Measurements from ENCODE around the gene OR52I2. TPM values are rescaled to one million over a fixed set of nuclear protein-coding genes. Genes with fewer than 3 reads are reported as not detected.

Gene OR52I2
- polyA plus RNA-seq, 1 experiment, result not detected

DNA sequence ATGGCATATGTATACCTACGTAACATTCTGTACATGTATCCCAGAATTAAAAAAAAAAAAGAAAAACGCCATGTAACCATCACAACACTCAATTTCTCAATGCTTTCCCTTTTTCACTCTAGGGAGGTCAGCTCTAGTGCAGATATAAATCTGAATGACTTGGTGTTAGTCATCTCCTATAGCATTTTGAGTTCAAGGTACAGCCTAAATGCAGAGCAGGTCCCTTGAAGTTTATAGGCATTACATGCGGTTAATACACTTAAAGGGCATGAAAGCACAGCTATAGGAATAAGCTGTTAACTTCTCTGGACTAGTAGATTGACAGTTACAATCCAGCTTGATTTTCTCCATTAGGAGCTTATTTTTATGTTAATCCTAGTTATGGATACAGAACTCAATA, 16.2 kb upstream of the OR52I2 start:
- no peaks in the 10 kb centered on the region for H3K36me3 ChIP-seq (ENCODE audit: control insufficient read depth, insufficient read depth, low read length)
- no peak overlapping the region for H3K4me3 ChIP-seq (ENCODE audit: low read depth, low read length)
- TF ChIP-seq, protein P1, sequence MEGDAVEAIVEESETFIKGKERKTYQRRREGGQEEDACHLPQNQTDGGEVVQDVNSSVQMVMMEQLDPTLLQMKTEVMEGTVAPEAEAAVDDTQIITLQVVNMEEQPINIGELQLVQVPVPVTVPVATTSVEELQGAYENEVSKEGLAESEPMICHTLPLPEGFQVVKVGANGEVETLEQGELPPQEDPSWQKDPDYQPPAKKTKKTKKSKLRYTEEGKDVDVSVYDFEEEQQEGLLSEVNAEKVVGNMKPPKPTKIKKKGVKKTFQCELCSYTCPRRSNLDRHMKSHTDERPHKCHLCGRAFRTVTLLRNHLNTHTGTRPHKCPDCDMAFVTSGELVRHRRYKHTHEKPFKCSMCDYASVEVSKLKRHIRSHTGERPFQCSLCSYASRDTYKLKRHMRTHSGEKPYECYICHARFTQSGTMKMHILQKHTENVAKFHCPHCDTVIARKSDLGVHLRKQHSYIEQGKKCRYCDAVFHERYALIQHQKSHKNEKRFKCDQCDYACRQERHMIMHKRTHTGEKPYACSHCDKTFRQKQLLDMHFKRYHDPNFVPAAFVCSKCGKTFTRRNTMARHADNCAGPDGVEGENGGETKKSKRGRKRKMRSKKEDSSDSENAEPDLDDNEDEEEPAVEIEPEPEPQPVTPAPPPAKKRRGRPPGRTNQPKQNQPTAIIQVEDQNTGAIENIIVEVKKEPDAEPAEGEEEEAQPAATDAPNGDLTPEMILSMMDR (IDR thresholded peaks at IDR 0.05; ENCODE audit: insufficient read depth, low read depth, low read length), result no peak
- ChIA-PET POLR2A (no interaction called here), CTCF (interaction anchor here (1.0 kb wide), 1 partner anchor 14 kb away, joined by 3 read pairs; no protein-coding TSS in a partner anchor)
- DNase-seq (ENCODE audit: low read depth), result no peak
- H3K27me3 ChIP-seq (ENCODE audit: control insufficient read depth, insufficient read depth, low read length), result no peaks in the 10 kb centered on the region

GRCh38 chr11:4569075-4569474, 12.5 kb upstream of the OR52I2 start:
- CTCF ChIA-PET, result no interaction called here
- no peaks in the 10 kb centered on the region for H3K27me3 ChIP-seq (ENCODE audit: control insufficient read depth, insufficient read depth, low read length)
- DNase-seq (ENCODE audit: low read depth), result no peak
- H3K36me3 ChIP-seq (ENCODE audit: control insufficient read depth, insufficient read depth, low read length), result no peaks in the 10 kb centered on the region
- POLR2A ChIA-PET, result no interaction called here
- TF ChIP-seq, protein P1 (IDR thresholded peaks at IDR 0.05; ENCODE audit: insufficient read depth, low read depth, low read length), result no peak
- H3K4me3 ChIP-seq (ENCODE audit: low read depth, low read length), result no peak overlapping the region

- Histone ChIP-seq H3K4me3 (ENCODE audit: low read depth, low read length) (no peak overlapping the region), H3K27me3 (ENCODE audit: control insufficient read depth, insufficient read depth, low read length) (no peaks in the 10 kb centered on the region), H3K36me3 (ENCODE audit: control insufficient read depth, insufficient read depth, low read length) (no peaks in the 10 kb centered on the region)
- CTCF ChIA-PET, result interaction anchor here (0.6 to 1.4 kb wide), 2 partner anchors 38 to 389 kb away, joined by 3 to 6 read pairs; no protein-coding TSS in a partner anchor
- no peak for DNase-seq (ENCODE audit: low read depth)
- POLR2A ChIA-PET, result no interaction called here
- TF ChIP-seq, protein P1 (IDR thresholded peaks at IDR 0.05; ENCODE audit: insufficient read depth, low read depth, low read length), result no peak
Measured at GRCh38 chr11:4576880-4577279, 4.7 kb upstream of the OR52I2 start.

- no peak for DNase-seq (ENCODE audit: low read depth)
- CTCF ChIA-PET, result no interaction called here
- POLR2A ChIA-PET, result no interaction called here
Measured at GRCh38 chr11:4577761-4578160, 3.8 kb upstream of the OR52I2 start.

GRCh38 chr11:4578624-4579023, 2.9 kb upstream of the OR52I2 start:
- Histone ChIP-seq H3K4me3 (ENCODE audit: low read depth, low read length) (no peak overlapping the region), H3K36me3 (ENCODE audit: control insufficient read depth, insufficient read depth, low read length) (no peaks in the 10 kb centered on the region), H3K27me3 (ENCODE audit: control insufficient read depth, insufficient read depth, low read length) (no peaks in the 10 kb centered on the region)
- no peak for DNase-seq (ENCODE audit: low read depth)
- TF ChIP-seq, protein P1 (IDR thresholded peaks at IDR 0.05; ENCODE audit: insufficient read depth, low read depth, low read length), result no peak
- ChIA-PET CTCF (no interaction called here), POLR2A (no interaction called here)

More at GRCh38 chr11:4577761-4578160, 3.8 kb upstream of the OR52I2 start:
- Histone ChIP-seq H3K4me3 (ENCODE audit: low read depth, low read length) (no peak overlapping the region), H3K27me3 (ENCODE audit: control insufficient read depth, insufficient read depth, low read length) (no peaks in the 10 kb centered on the region), H3K36me3 (ENCODE audit: control insufficient read depth, insufficient read depth, low read length) (no peaks in the 10 kb centered on the region)
- TF ChIP-seq, protein P1 (IDR thresholded peaks at IDR 0.05; ENCODE audit: insufficient read depth, low read depth, low read length), result no peak

All from BJ (cell line).